Dedifferentiated amniotic fluid mesenchymal stem cell (primary cell): ENCODE results near the gene RIOK2.
A peak's percentile ranks its signal among the peaks of the same experiment; 100 is the strongest.
"Not testable (repeated sequence)": the region's sequence is repeated elsewhere in the genome, so short reads cannot be mapped to it uniquely, and the experiment has no call there.

Source experiments
- DNase-seq: peaks from one replicate; pipeline ENCODE4 v3.0.0-alpha.2; 2016; ENCODE audit errors: extremely low spot score

Gene RIOK2

DNA sequence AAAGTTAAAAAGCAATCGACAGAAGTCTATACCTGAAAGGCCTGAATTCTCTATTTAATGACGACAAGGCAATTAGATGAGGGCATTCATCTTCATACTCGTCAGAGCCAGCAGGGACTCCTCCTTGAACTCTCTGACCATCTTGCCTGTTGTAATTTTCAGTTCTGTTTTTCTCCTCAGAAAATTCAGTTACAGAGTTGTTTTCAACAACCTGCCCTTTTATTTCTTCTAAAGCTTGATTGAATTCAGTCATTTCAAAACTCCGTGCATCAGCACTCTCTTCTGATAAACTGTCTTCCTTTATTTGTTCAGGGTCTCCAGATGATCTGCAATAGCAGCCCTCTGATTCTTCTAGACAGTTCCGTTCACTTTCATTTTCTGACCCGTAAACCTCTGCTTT lies 15.6 kb downstream of the RIOK2 start:
- DNase-seq = no peak

DNA sequence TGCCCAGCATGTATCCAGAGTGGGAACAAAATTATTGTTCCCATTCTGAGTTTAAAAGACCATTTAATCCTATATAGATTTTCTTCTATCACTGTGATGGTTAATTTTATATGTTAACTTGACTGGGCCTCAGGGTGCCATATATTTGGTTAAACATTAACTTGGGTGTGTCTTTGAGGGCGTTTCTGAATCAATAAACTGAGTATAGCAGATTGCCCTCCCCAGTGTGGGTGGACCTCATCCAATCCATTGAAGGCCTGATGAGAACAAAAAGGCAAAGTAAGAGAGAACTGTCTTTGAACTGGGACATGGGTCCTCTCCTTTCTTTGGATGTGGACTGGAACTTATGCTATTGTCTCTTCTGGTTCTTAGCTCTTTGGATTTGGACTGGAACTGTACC lies 17.3 kb downstream of the RIOK2 start:
- DNase-seq = no peak

DNA sequence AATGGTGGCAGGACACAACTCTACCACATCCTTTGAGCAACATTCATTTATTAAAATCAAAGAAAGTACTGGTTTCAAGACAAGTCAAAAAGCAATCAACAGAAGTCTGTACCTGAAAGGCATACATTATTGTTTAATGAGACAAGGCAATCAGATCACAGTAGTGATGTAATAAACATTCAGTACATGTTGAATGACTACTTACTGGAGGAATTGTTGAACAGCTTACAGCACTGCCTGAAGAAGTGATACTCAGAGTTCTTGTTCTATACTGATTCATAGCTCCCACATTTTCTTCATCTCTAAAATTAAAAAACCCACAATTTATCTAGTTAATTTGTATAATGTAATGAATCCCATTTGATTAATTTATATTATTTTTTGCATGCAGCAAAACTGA lies 18.2 kb downstream of the RIOK2 start:
- no peak for DNase-seq

DNA sequence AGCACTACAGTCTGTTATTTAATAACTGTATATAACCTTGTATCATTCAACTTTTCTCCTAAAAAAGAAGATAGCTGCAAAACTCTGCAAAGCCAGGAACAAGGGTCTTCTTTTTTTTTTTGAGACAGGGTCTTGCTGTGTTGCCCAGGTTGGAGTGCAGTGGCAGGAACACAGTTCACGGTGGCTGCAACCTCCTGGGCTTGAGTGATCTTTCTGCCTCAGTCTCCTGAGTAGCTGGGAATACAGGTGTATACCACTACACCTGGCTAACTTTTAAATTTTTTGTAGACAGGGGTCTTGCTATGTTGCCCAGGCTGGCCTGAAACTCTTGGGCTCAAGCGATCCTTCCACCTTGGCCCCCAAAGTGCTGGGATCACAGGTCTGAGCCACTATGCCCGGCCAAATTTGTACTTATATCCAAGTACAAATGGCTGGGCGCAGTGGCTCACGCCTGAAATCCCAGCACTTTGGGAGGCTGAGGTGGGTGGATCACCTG lies 19.2 kb downstream of the RIOK2 start:
- DNase-seq = no peak

DNA sequence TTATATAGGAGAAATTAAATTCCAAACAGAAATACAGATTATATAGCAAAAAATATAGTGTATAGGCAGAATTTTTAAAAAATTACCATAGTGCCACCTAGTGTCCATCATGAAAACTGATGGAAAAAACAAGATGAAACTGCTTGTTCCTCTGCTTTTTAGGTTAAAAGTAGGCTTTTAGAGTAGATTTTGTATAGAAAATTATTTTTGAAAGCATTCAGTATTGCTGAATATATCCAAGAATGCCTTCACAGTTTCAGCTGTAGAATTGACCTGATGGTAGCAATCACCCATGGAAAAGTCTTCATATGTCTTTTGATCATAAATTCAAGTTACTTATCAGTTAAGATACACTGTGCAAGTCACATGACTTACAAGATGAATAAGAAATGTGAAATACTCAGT lies 19.7 kb downstream of the RIOK2 start:
- no peak for DNase-seq

DNA sequence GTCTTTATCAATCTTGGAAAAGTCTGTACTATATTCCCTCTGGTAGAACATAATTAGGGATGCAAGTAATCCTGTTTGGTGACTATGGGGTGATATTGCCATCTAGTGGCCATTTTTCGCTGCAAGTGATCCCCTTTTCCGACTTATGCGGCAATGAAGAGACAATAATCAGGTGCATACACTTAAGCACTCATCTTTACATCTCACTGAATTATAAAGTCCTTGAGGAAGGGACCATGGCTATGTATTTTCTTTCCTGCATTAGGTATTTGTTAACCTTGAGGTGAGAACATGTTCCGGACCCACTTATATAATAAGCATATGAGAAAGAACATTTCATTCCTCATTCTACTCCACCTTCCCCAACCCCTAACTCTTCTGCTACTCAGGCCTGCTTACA lies 21.0 kb downstream of the RIOK2 start:
- peak; percentile 76 for DNase-seq

DNA sequence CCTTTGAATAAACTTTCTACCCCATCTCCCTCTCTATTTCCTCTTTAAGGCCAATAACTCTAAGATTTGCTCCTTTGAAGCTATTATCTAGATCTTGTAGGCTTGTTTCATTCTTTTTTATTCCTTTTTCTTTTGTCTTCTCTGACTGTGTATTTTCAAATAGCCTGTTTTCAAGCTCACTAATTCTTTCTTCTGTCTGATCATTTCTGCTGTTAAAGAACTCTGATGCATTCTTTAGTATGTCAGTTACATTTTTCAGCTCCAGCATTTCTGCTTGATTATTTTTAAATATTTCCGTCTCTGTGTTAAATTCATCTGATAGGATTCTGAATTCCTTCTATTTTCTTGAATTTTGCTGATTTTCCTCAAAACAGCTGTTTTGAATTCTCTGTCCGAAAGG lies 25.4 kb downstream of the RIOK2 start:
- no peak for DNase-seq

DNA sequence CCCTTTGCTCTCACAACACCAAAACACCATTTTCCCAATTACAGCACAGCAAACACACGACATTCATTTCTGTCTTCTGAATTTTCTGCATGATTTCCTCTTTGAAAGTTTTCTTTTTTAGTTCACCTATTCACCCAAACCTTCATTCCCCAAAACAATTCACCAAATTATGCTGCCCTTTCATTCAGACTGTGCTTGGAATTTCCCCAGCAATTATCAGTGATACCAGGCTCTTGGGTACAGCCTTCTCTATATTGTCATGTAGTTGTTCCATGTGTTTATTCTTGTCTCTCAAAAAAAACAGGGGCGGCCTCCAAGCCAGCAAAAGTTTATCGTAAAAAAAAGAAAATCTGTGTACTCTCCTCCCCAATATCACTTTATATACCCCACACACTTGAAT lies 31.7 kb downstream of the RIOK2 start:
- no peak for DNase-seq

DNA sequence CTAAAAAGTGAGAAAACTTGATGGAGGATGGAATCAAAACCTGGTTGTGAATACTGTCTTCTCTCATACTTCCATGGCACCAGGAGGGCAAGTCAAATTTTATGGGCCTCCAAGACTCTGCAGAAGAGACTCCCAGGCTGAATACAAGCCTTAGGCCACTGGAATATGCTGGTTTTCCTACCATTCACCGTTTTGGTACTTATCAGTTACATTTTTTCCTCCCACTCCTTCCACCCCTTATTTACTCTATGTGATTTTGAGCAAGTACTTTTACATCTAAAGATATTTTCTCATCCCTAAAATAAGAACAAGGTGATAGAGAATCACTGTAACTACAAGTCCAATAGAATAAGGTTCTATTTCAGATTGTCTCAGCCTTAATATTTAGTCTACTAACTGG lies 32.6 kb downstream of the RIOK2 start:
- no peak for DNase-seq

DNA sequence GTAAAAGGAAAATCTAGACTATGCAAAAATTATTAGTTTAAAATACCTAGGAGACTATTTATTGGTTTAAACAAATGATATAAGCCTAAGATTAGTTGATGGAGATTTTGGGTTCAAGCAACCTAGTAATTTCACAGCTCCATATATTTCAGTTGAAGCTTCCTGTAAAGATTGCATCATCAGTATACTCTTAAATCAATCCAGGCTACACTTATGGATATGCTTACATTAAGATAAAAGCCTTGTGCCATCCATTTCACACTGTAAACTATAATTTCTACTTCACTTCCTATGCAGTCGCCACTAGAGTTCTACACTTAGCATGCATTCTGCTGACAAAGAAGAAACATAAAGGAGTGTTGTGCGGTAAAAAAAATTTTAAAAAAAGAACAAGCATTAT lies 33.3 kb downstream of the RIOK2 start:
- no peak for DNase-seq

DNA sequence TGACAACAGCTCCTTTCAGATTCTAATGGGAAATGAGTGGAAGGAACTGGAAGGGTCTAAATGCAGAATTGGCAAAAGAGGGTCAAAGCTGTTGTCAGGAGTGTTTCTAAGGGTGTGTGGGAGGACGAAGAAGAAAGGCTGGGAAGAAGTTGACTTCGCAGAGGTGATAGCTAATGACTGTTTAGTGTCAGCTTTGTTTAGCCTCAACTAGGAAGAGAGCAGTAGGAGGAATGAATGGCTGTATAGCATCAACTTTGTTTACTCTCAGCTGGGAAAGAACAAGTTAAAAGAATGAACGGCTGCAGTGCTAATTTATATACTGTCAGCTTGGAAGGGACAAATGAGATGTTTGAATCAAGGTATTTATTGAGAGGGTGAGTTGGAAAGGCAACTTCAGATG lies 34.8 kb downstream of the RIOK2 start:
- no peak for DNase-seq

DNA sequence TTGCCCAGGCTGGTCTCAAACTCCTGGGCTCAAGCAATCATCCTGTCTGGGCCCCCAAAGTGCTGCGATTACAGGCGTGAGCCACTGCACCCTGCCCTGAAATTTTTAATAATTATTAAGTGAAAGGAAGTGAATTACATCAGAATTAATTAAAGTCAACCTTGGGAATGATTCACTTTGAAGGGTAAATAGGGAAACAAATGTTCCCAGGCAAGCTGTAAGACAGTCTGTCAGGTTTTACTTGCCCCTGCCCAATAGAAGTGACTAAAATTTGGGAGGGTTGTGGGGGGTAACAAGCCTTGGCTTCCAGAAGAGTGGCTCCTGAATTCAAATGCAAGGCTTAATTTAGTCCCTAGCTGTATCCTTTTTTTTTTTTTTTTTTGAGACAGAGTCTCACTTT lies 39.3 kb downstream of the RIOK2 start:
- DNase-seq = no peak

DNA sequence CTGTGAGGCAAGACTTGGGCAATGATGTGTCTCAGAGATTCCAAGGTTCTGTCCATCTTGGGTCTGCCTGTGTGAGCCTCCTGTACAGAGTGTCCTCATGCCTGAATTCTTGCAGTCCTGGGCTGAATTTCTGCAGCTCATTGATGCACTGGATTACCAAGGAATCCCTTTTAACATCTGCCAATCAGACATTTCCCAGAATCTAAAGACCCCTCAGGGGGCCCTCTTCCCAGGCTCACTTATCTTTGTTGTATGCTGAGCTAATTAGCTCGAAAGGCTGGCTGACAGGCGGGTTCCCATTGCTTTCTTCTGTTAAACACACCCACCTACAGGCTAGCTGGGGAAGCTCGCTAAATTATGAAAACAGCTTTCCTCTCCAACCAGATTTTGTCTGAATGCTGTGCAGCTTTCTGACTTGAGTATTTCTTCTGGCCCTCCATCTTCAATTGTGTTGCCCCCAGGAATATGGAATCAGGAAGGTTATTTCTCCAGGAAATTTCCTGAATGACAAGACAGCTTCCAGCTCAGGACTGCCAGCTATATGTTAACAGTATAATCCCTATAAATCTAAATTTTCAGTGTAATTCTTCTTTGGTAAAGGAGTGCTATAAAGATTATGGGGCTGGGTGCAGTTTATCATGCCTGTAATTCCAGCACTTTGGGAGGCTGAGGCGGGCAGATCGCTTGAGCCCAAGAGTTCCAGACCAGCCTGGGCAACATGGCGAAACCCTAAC lies 40.4 kb downstream of the RIOK2 start, which contains the start of gene LIX1:
Gene LIX1, minus strand, starts transcription at position 91 of the 734 bp plus-strand sequence. Its CDS starts 35 bp downstream, at position 56.
- DNase-seq = peak; percentile 62

DNA sequence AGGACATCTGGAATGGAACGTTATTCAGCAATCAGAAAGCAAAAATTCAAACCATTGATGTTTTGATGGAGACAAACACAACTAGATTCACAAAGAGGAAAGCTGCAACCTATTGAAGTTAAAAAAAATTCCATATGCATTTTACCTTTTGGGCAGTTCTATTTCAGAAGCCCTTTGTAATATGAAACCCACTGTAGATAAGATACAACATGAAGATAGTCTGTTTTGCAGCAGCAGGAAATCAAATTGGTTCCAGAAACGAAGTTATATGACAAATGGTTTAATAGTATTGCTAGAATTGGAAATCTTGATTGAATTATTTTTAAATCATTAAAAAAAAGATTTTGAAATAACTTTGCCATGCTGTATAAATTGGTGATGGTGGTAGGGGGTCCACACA lies 41.5 kb downstream of the RIOK2 start:
- DNase-seq = no peak

DNA sequence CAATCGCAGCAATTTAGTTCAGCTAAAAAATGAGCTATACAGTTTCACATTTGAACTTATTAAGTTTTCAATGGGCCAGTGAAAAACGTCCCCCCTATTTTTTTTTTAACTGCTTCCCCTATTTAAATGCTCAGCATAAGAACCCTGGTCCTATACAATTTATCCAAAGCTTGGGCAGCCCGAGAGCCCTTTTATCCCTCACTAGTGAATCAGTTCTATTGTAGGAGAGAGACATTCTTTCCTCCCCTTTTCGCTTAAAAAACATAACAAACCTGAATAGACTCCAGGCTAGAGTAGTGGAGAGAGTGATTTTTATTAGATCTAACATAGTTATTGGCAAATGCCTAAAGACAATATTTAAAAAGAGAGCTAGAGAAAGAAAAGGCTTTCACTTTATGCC lies 42.0 kb downstream of the RIOK2 start:
- no peak for DNase-seq

DNA sequence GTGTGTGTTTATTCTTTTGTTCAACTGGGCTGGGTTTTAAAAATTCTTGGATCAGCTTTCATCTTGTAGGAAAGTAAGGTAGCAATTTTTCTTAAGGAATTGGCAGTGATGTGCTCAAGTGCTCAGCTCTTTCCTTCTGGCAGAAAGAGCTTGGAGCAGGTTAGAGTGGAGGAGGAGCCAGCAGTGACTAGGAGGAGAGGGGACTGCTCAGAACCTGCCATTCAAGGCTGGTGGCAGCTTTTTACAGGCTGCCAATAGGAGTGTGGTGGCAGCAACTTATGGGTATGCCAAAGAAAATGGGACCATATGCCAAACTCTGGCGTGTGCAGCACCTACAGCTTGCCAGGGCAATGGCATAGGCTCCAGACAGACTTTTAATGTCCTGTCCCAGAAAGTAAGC lies 42.8 kb downstream of the RIOK2 start:
- DNase-seq = not testable (repeated sequence)

DNA sequence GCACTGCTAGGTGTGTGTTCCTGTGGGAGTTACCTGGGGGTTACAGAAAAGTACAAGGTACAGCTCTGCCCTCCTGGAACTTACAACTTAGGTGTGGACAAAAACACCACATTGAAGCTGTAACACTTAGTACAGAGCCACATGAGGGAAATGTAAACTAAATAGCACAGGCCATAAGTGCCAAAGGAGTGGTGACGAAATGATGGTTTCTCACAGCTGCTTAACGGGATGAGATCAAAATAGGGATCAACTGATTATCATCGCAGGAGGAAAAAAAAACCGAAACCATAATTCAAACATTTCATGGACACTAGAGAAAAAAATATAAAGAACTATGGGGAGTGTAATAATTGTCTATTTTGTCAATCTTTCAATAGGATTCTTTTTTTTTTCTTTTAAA lies 46.6 kb downstream of the RIOK2 start:
- DNase-seq = no peak

DNA sequence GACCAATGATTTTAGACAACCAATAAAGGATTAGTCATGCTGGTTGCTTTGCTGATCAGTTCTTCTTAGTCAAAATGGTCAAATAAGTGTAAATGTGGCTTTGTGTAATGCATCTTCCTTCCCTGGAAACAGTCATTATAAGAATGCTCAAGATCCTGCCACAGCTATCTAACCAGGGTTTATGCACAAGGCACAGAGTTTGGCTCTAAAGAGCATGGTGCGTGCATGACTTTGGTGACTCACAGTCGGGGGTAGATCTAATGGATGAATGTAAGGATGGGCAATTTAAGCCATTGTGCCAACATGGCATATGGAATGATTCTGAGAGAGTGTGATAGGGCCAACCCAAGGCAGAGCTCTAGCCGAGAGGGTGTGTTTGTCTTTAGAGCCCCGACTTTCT lies 47.2 kb downstream of the RIOK2 start:
- DNase-seq = no peak

DNA sequence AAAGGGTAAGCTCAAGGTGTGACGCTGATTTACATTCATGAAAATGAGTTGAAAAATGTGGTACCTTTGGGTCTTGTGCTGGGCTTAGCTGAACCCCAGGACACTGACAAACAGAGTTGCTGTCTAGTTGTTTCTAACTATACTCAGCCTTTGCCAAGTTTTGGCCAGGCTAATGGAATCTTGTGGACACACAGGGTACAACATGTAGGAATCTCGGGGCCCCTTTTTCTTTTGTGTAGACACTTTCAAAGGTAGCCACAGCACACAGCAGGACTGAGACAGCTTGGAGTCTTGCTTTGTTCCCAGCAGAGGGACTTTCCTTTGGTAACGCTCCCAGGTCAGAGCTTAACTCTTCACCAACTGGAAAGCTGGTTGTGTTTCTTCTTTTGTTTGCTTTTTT lies 48.4 kb downstream of the RIOK2 start:
- DNase-seq = no peak

DNA sequence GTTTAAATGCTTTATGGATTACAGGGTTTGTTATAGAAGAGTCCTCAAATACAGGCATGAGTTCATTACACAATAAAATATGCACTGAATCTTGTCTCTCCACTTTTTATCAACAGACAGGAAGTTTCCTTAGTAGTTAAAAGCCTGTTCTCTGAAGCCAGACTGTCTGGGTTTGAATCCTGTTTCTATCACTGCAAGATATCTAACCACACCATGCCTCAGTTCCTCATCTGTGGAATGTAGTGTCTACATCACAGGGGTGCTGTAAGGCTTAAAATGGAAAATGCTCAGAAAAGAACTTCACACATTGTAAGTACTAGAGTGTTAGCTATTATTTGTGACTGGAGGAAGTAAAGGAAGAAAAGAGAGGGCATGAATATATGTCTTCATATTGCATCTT lies 49.9 kb downstream of the RIOK2 start:
- no peak for DNase-seq

DNA sequence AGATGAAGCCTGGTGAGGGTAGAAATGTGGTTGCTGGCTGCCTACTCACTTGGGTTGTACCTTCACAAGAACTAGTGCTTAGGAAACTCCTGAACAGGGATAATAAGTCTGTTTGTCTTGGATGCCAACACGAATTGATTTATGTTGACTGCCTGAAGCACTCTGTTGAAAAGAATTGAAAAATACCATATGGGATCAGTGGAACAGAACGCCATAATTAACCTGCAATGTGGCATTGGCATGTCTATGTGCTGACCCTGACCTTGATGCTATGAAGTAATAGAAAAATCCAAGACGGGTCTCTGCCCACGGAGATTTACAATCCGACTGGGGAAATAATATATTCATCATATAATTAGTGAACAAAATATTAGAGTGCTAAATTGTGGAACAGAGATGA lies 51.1 kb downstream of the RIOK2 start:
- DNase-seq = no peak

DNA sequence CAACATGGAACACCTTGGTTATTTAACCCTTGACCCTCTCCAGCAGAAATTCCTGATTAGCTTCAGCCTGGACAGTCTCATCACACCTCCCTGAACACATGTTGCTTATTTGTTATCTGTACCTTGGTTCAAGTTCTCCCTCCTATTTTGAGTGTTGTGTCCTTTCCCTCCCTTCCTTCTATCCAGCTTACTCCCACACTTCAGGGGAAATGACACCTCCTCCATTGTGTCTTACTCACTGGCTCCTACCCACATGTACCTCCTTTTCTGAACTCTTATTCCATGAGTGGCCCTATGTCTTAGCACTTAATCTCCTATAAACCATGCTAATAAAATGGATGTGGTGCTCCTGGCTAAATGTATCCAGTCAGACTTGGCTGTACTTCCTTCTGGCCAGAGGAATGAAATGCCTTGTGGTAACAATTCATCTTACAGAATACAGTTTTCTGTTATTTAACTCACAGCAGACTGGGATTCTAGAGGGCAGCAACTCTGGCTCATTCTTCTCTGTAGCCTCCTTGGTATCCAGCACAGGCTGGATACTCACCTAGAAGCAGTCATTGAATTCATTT lies 51.8 kb downstream of the RIOK2 start:
- no peak for DNase-seq

DNA sequence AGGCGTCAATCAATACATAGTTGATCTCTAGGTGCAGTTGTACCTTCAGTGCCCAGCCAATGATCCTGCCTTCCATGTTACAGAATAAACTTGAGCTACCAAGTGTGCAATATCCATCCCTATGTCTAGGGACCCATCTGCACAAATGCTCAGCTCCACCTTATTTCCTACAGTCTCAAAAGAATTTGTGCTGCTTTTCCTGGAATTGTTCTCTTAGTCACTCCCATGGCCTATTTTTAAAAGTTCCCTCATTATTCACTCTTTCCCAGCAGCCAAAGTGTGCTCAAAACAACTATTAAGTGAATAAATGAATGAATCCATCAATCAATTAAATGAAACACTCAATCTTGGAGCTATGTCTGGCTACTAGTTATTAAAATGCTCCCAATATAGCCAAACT lies 55.3 kb downstream of the RIOK2 start:
- DNase-seq = no peak
